Esophagus squamous epithelium (tissue), 5 donors: ENCODE measurements around the gene FOXRED1. TPM values are rescaled to one million over a fixed set of nuclear protein-coding genes. Genes with fewer than 3 reads are reported as not detected.

Experiments used
- DNase-seq: peaks from one replicate; lab custom pipeline; 2025; lab: John Stamatoyannopoulos, UW
- H3K27ac ChIP-seq, 4 donors: fragments of 200-600 bp; sonication (generic); one replicate each; pipeline ENCODE4 v1.5.1; 2016 to 2019; ENCODE audit warnings: mild to moderate bottlenecking in 1 of 4
- H3K27me3 ChIP-seq, 4 donors: fragments of 200-600 bp; sonication (generic); 1 replicate in 3 of 4; 2 replicates in 1 of 4; pipeline versions ENCODE4 v1.5.1 to v1.6.0; 2017 to 2021; ENCODE audit warnings: antibody characterized with exemption in 1 of 4
- H3K36me3 ChIP-seq, 3 donors: fragments of 200-600 bp; sonication (generic); one replicate each; pipeline ENCODE4 v1.5.1; 2016 to 2019
- H3K4me1 ChIP-seq, 3 donors: fragments of 200-600 bp; sonication (generic); one replicate each; pipeline ENCODE4 v1.5.1; 2017 to 2019
- H3K4me3 ChIP-seq, 4 donors: fragments of 200-600 bp; sonication (generic); 1 replicate in 3 of 4; 2 replicates in 1 of 4; pipeline ENCODE4 v1.5.1; 2016 to 2019; ENCODE audit warnings: mild to moderate bottlenecking in 2 of 4, moderate library complexity in 1 of 4
- H3K9me3 ChIP-seq, 3 donors: fragments of 200-600 bp; sonication (generic); one replicate each; pipeline ENCODE4 v1.5.1; 2016 to 2019
- POLR2A ChIP-seq, 4 donors: fragments of 450-650 bp; IDR thresholded peaks; one replicate each; pipeline ENCODE4 v1.6.1; 2017; ENCODE audit warnings: antibody characterized with exemption in 4 of 4, mild to moderate bottlenecking in 4 of 4, moderate library complexity in 3 of 4
- WGBS, 2 donors: methylation state at CpG; one replicate each; pipeline ENCODE4 v1.1.5; 2018; 5-methylcytosine and 5-hydroxymethylcytosine counted together
- intact Hi-C: fragments of 100-400 bp; cut with DNase I; formaldehyde crosslinking; loops from one replicate; pipeline ENCODE4 v1.15.0; 2022
- total RNA-seq, 4 donors: library from RNA; depleted of rRNA; stranded (reverse); fragments of >200 nt; gene quantifications; one replicate each; pipeline ENCODE4 v1.1.0, GENCODE V29; 2016
- TF ChIP-seq, protein P1 (sequence below), 6 experiments: fragments of 450-650 bp in 4 of 6; fragments of 200-600 bp in 2 of 6; sonication (generic) in 2 of 6; IDR thresholded peaks; one replicate each; pipeline ENCODE4 v1.5.1; 2016 to 2019; ENCODE audit warnings: antibody characterized with exemption in 6 of 6, mild to moderate bottlenecking in 4 of 6, moderate library complexity in 4 of 6
- donor health status: DM: yes; HTN: yes; CAD: no.

FOXRED1 gene
- total RNA-seq, 4 donors from 2014 or later, result 7.5 to 31.4 (median 17.4) TPM

DNA sequence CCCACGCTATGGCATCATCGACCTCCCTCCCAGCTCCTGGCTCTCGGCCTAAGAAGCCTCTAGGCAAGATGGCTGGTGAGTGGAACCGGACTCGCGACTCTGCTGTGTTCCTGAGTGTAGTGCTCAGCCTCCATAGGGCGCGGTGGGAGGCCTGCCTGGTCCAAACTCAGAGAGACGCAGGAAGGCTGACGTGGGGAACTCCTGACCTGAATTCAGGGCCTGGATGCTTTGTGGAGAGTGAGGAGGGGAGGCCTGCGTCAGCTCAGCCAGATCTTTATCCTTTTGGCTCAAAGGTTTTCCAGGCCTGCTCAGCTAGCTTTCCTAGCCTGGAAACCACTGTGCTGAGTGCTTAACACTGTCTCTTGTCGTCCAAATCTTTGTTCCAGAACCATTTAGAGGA, 21.9 kb downstream of the FOXRED1 start:
- no peak overlapping the region for H3K27ac ChIP-seq

DNA sequence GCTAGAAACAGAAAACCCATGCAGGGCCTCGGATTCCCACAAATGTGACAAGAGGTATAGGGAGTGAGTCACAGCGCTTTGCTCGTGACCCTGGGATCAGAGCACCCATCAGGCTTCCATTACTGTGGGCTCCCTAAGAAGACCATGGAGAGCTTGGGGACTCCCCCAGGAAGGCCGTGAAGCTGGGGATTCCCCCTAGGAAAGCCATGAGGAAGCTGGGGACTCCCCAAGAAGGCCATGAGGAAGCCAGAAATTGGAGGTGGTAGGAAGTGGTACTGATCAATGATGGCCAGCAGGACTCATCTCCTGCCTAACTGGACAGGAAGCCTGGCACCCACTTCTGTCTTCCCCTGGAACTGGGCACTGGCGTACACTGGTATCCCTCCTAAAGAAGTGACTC, 24.8 kb downstream of the FOXRED1 start:
- H3K4me1 ChIP-seq, result no peaks in the 10 kb centered on the region
- intact Hi-C loops, result no loop called here
- no peak overlapping the region for H3K27ac ChIP-seq
- H3K4me3 ChIP-seq, result no peak overlapping the region
- no peak for TF ChIP-seq POLR2A (IDR thresholded peaks at IDR 0.05)
- TF ChIP-seq, protein P1, sequence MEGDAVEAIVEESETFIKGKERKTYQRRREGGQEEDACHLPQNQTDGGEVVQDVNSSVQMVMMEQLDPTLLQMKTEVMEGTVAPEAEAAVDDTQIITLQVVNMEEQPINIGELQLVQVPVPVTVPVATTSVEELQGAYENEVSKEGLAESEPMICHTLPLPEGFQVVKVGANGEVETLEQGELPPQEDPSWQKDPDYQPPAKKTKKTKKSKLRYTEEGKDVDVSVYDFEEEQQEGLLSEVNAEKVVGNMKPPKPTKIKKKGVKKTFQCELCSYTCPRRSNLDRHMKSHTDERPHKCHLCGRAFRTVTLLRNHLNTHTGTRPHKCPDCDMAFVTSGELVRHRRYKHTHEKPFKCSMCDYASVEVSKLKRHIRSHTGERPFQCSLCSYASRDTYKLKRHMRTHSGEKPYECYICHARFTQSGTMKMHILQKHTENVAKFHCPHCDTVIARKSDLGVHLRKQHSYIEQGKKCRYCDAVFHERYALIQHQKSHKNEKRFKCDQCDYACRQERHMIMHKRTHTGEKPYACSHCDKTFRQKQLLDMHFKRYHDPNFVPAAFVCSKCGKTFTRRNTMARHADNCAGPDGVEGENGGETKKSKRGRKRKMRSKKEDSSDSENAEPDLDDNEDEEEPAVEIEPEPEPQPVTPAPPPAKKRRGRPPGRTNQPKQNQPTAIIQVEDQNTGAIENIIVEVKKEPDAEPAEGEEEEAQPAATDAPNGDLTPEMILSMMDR (IDR thresholded peaks at IDR 0.05), result no peak
- no peaks in the 10 kb centered on the region for H3K9me3 ChIP-seq
- WGBS, 2 donors, result 70% methylated on average over 4 to 5 of the region's 5 CpGs
- no peaks in the 10 kb centered on the region for H3K27me3 ChIP-seq
- H3K36me3 ChIP-seq, result peaks cover 9 to 91% (median 24%) of the 10 kb centered on the region in 3 donors
- DNase-seq, result no peak

More for the DNA sequence above, 21.9 kb downstream of the FOXRED1 start:
- no peak overlapping the region for H3K4me3 ChIP-seq
- H3K9me3 ChIP-seq, result no peaks in the 10 kb centered on the region
- TF ChIP-seq, protein P1 (IDR thresholded peaks at IDR 0.05), result no peak
- no peak for TF ChIP-seq POLR2A (IDR thresholded peaks at IDR 0.05)
- intact Hi-C loops, result no loop called here
- peaks cover 9 to 92% (median 24%) of the 10 kb centered on the region in 3 donors for H3K36me3 ChIP-seq
- 76 to 78% methylated on average over 6 to 10 of the region's 12 CpGs for WGBS, 2 donors
- H3K4me1 ChIP-seq, result no peaks in the 10 kb centered on the region
- no peak for DNase-seq
- no peaks in the 10 kb centered on the region for H3K27me3 ChIP-seq

DNA sequence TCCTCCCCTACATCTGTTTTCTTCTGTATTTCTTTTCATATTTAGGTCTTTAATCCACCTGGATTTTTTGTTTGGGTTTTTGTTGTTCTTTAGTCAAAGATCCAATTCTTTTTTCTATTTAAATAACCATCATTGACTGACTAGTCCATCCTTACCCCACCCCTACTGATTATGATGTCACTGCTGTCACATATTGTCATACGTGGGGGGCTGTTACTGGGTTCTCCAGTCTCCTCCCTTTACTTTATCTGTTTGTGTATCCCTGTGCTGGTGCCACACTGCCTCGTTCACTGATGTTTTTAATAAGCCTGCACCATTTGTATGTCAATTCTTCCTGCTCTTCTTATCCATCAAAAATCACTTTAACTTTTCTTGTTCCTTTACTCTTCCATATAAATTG, 28.1 kb downstream of the FOXRED1 start:
- no peaks in the 10 kb centered on the region for H3K27me3 ChIP-seq
- WGBS, 2 donors, result 75% methylated on average over 2 of the region's 2 CpGs
- no peak for TF ChIP-seq POLR2A (IDR thresholded peaks at IDR 0.05)
- TF ChIP-seq, protein P1 (IDR thresholded peaks at IDR 0.05), result no peak

DNA sequence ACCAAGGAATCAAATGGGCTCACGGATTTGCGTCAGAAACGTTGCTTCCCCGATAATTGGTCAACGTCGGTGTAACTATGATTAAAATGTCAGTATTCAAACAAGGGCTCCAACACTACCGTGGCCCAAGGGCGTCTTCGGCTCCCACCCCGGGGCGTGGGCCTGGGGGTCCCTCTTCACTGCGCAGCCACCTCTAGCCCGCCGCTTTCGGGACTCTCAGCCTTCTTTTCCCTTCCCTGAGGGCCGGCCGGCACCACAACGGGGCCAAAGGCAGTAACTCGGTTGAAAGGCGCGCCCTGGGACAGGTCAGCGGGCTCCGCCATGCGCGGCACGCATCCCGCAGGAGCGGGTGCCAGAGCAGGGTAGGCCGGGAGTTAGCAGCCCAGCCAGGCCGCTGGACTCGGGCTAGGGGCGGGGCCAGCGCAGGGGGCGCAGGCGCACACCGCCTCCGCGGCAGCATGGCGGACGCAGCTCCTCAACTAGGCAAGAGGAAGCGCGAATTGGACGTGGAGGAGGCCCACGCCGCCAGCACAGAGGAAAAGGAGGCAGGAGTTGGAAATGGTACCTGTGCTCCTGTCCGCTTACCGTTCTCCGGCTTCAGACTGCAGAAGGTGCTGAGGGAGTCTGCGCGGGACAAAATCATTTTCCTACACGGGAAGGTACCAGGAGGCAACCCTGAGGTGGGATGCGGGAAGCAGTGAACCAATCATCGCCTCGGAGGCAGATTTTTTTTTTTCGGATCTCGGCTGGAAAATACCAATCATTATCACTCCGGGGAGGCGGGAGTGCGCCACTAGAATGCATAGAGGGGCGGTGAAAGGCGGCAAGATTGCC, 34.9 kb downstream of the FOXRED1 start, which contains the start of gene DCPS:
DCPS (plus strand) TSS at position 438 of the 834 bp plus-strand sequence; CDS start at position 459, 21 bp downstream.
- peaks cover 4 to 30% (median 13%) of the 10 kb centered on the region in 3 donors for H3K4me1 ChIP-seq
- peaks cover 0 to 46% (median 0%) of the 10 kb centered on the region in 3 donors for H3K36me3 ChIP-seq
- peak within 1 kb of the TSS; percentile 63 to 83 (median 68) for H3K4me3 ChIP-seq
- H3K27me3 ChIP-seq, result no peaks in the 10 kb centered on the region
- H3K27ac ChIP-seq, result peak within 1 kb of the TSS; percentile 90 to 94 (median 92)
- TF ChIP-seq, protein P1 (IDR thresholded peaks at IDR 0.05), result peak in 1 of 6 experiments; percentile 26
- TF ChIP-seq POLR2A (IDR thresholded peaks at IDR 0.05), result peak in 3 of 4 donors; percentile 33 to 74 (median 72)
- peak; percentile 18 for DNase-seq
- H3K9me3 ChIP-seq, result no peaks in the 10 kb centered on the region
- WGBS, 2 donors, result 2% methylated on average over 22 to 31 of the region's 61 CpGs
- intact Hi-C loops, result no loop called here

More for the DNA sequence above, 28.1 kb downstream of the FOXRED1 start:
- no peak for DNase-seq
- no peaks in the 10 kb centered on the region for H3K4me1 ChIP-seq
- intact Hi-C loops, result no loop called here
- H3K36me3 ChIP-seq, result peaks cover 4 to 81% (median 8%) of the 10 kb centered on the region in 3 donors
- no peak overlapping the region for H3K4me3 ChIP-seq
- H3K9me3 ChIP-seq, result no peaks in the 10 kb centered on the region
- no peak overlapping the region for H3K27ac ChIP-seq
